KBM-7 (cell line): ENCODE measurements around the gene SAP30L.

Source experiments
- DNase-seq: peaks from one replicate; pipeline ENCODE4 v3.0.0-alpha.2; 2015
- in situ Hi-C: fragments of 300-500 bp; cut with MboI; formaldehyde crosslinking; loops from 2 replicates; pipeline ENCODE4 v1.14.3; 2020; ENCODE audit warnings: low sequenced_read_pairs, low pct_unique_long_range_greater_than_20kb, mixed read lengths

SAP30L gene

GRCh38 chr5:154412925-154413324 lies 32.9 kb upstream of the SAP30L start:
- DNase-seq, result no peak
- in situ Hi-C loops, result loop anchor here (25.0 kb wide), 1 partner anchor 351 kb away; no protein-coding TSS in a partner anchor

DNA sequence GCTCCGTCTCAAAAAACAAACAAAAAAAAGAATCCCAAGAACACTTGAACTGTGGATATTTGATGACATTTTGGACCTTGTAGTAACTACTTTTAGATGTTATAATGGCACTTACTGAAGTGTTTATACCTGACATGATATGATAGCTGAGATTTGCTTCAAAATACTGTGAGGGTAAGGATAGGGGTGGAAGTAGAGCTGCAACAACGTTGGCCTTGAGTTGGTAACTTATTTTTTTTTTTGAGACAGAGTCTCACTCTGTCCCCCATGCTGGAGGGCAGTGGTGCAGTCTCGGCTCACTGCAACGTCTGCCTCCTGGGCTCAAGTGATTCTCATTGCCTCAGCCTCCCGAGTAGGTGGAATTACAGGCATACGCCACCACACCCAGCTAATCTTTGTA lies 30.7 kb upstream of the SAP30L start:
- DNase-seq, result no peak
- in situ Hi-C loops, result loop anchor here (25.0 kb wide), 1 partner anchor 353 kb away; no protein-coding TSS in a partner anchor

- in situ Hi-C loops, result loop anchor here (25.0 kb wide), 1 partner anchor 356 kb away; no protein-coding TSS in a partner anchor
- no peak for DNase-seq
Observed at GRCh38 chr5:154418344-154418820, 27.4 kb upstream of the SAP30L start.

GRCh38 chr5:154419236-154419635 lies 26.6 kb upstream of the SAP30L start:
- no peak for DNase-seq
- in situ Hi-C loops, result loop anchor here (25.0 kb wide), 1 partner anchor 357 kb away; no protein-coding TSS in a partner anchor

DNA sequence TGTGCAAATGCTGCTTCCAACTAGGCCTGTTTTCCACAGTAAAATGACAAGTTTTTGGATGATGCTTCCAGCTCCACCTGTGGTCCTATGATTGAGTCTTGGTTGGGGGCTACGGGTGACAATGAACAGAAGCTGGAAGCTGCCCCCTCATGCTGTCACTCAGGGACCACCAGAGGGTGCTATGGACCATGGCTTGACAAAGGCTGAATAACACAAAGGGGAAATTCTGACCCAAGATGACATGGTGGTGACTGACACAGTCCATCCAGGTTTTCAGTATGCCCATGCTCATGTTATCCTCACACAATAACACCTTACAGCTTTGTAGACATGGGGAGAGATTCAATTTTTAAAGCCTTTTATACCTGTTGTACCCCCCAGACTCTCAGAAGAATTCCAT lies 23.9 kb upstream of the SAP30L start:
- DNase-seq, result peak; percentile 37
- in situ Hi-C loops, result loop anchor here (25.0 kb wide), 1 partner anchor 360 kb away; no protein-coding TSS in a partner anchor

DNA sequence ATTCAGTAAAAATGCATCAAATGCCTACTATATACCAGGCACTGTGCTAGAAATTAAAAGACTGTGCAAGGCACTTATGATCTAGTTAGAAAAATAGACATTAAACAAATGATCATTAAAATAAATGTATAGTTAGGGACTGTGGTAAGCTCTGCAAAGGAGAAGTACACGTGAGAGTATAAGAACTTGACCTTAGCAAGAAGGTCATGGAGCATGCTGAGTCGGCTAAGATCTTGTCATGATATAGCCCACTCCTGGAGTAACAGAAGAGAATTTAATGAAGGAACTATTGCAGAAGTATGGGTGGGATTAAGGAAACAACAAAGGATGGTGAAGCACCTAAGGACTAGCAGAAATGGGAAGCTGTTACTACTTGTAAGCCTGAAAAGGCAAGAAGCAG lies 23.5 kb upstream of the SAP30L start:
- in situ Hi-C loops, result loop anchor here (25.0 kb wide), 1 partner anchor 360 kb away; no protein-coding TSS in a partner anchor
- DNase-seq, result no peak

DNA sequence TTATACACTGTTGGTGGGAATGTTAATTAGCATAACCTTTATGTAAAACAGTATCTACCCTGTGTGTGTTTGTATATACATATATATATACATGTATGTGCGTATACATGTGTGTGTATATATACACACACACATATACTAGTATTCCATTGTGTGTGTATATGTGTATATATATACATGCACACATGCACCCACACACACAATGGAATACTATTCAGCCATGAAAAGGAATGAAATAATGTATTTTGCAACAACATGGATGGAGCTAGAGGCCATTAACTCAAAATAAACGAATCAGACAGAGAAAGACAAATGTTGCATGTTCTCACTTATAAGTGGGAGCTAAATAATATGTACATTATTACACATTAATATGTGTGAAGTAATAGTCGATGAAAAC lies 17.6 kb upstream of the SAP30L start:
- in situ Hi-C loops, result no loop called here
- no peak for DNase-seq

- in situ Hi-C loops, result no loop called here
Observed at GRCh38 chr5:154429341-154429740, 16.5 kb upstream of the SAP30L start.

GRCh38 chr5:154430466-154430865 lies 15.3 kb upstream of the SAP30L start:
- DNase-seq, result no peak
- in situ Hi-C loops, result no loop called here

More at GRCh38 chr5:154429341-154429740, 16.5 kb upstream of the SAP30L start:
- no peak for DNase-seq

DNA sequence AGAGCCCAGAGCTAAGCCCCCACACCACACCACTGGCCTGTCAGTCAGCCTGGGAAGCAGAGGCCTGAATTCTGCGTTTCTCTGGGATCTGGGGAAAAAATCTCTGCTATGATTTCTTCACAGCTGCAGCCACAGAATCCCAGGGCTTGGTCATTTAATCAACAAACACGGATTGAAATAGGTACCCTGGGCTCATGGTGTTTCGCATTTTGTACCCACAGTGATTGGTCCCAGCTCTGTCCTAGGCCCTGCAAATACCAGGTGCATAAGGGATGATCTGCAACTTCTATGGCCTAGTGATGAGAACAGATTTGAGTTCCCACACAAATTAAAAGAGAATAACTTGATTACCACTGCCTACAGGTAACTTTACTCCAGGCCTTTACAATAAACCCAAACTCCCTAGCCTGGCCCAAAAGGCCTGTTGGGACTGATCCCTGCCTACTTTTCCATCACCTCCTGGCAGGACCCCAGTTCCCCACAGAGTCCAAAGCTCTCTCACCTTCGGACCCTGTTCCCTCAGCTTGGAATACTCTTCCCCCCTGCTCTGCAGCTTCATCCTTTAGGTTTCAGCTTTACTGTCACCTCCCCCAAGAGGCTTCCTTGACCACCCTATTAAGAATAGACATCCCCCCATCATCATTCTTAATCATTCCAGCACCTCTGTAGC lies 14.7 kb upstream of the SAP30L start:
- in situ Hi-C loops, result no loop called here
- no peak for DNase-seq

DNA sequence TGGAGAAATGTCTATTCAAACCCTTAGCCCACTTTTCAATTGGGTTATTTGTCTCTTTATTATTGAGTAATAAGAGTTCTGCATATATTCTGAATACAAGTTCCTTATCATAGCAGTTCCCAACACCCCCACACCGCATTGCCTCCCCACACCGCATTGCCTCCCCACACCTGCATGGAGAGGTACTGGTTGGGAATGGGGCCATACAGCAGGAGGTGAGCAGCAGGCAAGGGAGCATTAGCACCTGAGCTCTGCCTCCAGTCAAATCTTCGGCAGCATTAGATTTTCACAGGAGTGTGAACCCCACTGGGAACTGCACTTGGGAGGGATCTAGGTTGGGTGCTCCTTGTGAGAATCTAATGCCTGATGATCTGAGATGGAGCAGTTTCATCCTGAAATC lies 10.6 kb upstream of the SAP30L start:
- in situ Hi-C loops, result no loop called here
- no peak for DNase-seq

GRCh38 chr5:154437281-154437965 lies 8.4 kb upstream of the SAP30L start:
- no peak for DNase-seq
- in situ Hi-C loops, result no loop called here

DNA sequence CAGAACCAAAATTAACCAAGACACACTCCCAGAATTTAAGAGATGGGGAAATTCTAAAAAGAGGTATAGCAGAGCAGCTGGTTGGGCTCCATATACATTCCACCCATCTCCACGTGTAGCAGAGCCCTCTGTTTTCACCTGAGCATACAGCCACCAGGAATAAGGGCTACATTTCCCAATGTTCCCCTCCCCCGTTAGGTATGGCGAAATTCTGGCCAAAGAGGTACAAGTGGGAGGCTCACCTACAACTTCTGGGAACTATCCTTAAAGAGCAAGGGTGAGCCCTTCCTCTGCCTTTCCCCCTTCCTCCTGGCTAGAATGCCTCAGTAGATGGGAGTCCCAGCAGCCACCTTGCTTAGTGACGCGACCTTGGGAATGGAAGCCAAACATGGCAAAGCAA lies 5.3 kb upstream of the SAP30L start:
- DNase-seq, result no peak
- in situ Hi-C loops, result no loop called here

- in situ Hi-C loops, result no loop called here
- DNase-seq, result no peak
Observed at GRCh38 chr5:154442801-154443200, 3.0 kb upstream of the SAP30L start.

- peak; percentile 40 for DNase-seq
Observed at GRCh38 chr5:154444556-154445421, 1.0 kb upstream of the SAP30L start.

DNA sequence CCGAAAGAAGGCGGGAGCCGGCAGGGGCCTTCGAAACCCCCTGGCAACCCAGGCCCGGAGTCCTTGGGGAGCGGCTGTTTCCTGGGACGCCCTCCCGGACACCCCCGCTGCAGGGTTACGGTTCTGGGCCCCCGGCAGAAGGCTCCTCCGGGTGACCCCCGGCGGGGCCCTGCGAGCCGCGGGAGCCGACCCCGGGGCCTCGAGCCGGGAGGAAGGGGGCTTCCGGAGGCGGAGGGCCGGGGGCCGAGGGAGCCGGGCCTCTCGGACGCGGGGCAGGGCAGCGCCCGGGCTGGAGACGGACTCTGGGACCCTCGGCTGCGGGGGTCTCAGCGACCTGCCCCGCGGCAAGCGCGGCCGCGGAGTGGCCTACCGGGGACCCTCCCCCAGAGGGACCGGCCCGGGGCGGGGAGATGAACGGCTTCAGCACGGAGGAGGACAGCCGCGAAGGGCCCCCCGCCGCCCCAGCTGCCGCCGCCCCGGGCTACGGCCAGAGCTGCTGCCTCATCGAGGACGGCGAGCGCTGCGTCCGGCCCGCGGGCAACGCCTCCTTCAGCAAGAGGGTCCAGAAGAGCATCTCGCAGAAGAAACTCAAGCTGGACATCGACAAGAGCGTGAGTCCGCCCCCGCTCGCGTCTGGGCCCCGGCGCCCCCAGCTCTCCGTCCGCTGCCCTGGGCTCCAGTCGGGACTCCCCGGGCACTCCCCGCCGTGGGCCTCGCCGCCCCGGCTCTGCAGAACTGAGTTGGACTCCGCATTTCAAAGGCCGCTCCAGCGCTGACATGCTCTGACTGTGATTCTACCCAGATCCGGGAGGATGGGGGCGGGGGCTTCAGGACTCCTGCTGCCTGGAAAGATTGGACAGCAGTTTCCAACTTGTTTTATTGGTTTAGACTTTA lies 645 bp downstream of the SAP30L start:
- in situ Hi-C loops, result no loop called here
- peak; percentile 39 for DNase-seq

More at GRCh38 chr5:154444556-154445421, 1.0 kb upstream of the SAP30L start:
- in situ Hi-C loops, result no loop called here

GRCh38 chr5:154447089-154447725 lies 1.4 kb downstream of the SAP30L start:
- peak; percentile 14 for DNase-seq
- in situ Hi-C loops, result no loop called here

GRCh38 chr5:154449786-154450185 lies 4.0 kb downstream of the SAP30L start:
- in situ Hi-C loops, result no loop called here
- no peak for DNase-seq
